ENCODE measurements around the gene TMEM43.

The TMEM43 gene

DNA sequence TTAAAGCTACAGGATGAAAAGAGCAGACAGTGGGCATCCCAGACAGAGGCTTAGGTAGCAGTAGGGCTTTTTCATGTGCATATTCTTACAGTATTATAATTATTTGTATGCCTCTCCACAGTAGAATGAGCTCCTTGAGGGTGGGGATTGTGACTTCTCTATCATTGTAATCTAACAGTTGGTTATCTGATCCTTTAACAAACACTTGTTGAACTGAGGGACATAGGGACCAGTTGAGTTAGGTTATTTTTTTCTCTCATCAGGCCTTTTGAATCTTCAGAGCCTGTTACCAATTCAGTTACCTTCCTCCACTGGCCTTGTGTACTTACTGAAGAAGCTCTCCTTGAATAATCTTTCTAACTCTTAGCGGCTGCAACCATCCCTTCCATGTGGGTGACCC lies 54.9 kb downstream of the TMEM43 start:
- DNase-seq: no peak

DNA sequence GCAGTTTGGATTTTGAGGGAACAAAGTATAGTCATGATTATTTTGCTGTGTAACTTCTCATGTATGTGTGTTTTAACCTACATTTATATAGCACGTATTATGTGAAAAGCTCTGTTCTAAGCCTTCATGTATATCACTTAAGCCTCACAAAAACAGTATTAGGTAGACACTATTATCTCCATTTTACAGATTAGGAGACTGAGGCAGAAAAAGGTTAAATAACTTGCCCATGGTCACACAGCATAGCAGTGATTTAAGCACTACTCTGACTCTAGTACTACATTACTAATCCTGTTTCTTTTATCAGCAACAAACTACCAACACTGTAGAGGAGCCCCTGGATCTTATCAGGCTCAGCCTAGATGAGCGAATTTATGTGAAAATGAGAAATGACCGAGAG lies 56.4 kb downstream of the TMEM43 start:
- no peak for DNase-seq

DNA sequence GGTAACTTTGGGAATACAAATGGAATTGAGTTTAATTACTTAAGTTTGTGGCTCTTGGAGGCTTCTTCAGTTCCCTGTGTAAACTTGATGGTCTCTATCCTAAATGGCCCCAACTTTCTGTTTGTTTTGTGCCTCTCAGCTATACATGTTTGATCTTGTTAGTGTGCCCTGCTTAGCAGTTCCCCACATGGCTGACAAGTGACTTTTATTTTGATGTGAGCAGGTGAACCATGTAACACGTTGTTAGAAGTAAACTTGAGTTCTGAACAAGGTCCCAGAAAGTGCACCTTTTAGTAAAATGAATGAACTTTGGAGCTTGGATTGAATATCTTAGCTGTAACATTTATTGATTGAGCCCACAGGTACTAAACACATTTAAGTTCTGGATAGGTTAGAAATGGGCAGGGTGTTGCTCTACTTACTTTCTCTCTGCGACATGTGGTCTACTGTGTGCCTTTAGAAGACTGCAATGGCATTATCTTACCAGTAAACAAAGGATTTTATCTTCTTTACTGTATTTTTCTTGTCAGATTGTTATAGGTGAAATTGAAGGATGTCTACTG lies 58.2 kb downstream of the TMEM43 start:
- DNase-seq: no peak

DNA sequence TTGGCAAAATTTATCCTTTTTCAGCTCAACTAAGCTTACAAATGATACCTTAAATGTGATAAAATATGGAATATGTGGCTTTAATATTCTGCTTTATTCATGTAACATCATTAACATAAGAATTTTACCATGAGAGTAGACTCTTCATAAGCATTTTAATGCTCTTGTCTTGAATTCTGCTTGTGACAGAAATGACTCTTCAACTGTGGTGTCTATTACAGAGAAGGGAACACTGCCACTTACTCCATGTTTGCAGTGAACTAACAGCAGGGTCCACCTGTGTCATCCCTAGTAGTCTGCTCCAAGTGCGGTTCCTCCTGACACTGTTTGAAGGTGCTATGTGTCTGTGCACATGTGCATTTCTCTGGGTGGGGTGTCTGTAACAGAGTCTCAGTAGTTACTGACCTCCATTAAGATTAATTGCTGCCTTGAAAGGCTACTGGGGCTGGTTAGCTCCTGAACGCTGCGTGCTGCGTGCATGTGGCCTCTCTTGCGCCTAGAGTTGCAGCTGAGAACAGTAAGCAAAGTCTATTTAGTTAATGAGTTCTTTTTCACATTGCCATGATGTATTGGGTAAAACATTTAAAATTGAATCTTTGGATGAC lies 62.1 kb downstream of the TMEM43 start:
- DNase-seq: no peak

DNA sequence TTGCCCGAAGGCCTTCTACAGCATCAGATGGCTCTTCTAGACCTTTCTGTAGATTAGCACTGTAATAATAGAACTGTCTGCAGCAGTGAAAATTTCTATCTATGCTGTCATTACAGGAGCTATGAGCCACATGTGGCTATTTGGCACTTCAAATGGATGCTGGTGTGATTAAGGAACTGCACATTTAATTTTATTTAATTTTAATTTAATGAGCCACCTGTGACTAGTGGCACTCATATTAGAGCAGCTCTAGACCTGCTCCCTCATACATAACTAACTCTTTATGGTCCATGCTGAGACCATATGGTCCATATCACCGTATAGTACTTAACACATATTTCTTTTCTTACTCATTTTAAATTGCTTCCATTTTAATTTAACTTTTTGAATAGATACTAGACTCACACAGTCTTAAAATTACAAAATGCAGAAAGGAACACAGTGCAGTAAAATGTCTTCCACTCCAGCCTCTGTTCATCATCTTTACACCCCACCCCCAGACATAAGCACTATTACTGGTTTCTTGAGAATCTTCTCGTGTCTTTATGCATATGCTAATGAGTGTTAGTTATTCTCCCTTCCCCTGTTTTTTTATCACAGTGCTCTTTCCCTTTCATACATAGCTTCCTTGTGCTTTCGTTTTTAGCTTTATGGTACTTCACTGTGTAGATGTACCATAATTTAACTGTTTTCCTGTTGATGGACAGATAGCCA lies 63.3 kb downstream of the TMEM43 start:
- no peak for DNase-seq
